B cell (primary cell): ENCODE data around the gene STUM. TPM values are rescaled to one million over a fixed set of nuclear protein-coding genes. Genes with fewer than 3 reads are reported as not detected.

ENCODE experiments used
- ATAC-seq: fragments of 200-7000 bp; cut with Tn5 transposase; one replicate; pipeline ENCODE4 v1.10.0; 2021; ENCODE audit warnings: low read depth, mild to moderate bottlenecking, moderate number of reproducible peaks, moderate library complexity
- CTCF ChIA-PET: fragments of 350-600 bp; sonication (Branson Sonifier 250); formaldehyde crosslinking; loops from one replicate; lab custom pipeline; 2021; ENCODE audit warnings: antibody characterized with exemption, inconsistent platforms; lab: Charles Lee
- POLR2A ChIA-PET: fragments of 350-600 bp; sonication (Branson Sonifier 250); formaldehyde crosslinking; loops from one replicate; lab custom pipeline; 2021; ENCODE audit warnings: antibody characterized with exemption; lab: Charles Lee
- DNase-seq: peaks from one replicate; pipeline ENCODE4 v3.0.0; 2013
- H2AFZ ChIP-seq: 2 replicates; pipeline ENCODE4 v1.6.1; 2012; ENCODE audit warnings: mild to moderate bottlenecking, low read depth, low read length; ENCODE audit not compliant: insufficient read depth, poor library complexity, severe bottlenecking
- H3K27ac ChIP-seq, 2 donors: 1 replicate in 1 of 2; 2 replicates in 1 of 2; pipeline ENCODE4 v1.5.1; 2012 to 2013; ENCODE audit warnings: low read length in 2 of 2, mild to moderate bottlenecking in 2 of 2, moderate library complexity in 1 of 2
- H3K27me3 ChIP-seq, 4 experiments: fragments of 200-600 bp in 1 of 4; sonication (generic) in 1 of 4; replicated peaks in 1 of 4; 1 replicate in 2 of 4; 2 replicates in 2 of 4; pipeline versions ENCODE4 v1.6.1 to v1.7.0; 2013 to 2016; ENCODE audit warnings: low read length in 3 of 4, mild to moderate bottlenecking in 2 of 4, mixed read lengths in 1 of 4, moderate library complexity in 1 of 4; ENCODE audit not compliant: insufficient read depth in 4 of 4, control insufficient read depth in 3 of 4; ENCODE audit errors: control extremely low read depth in 1 of 4
- H3K36me3 ChIP-seq, 2 experiments: replicated peaks in 1 of 2; 1 replicate in 1 of 2; 2 replicates in 1 of 2; pipeline versions ENCODE4 v1.6.1 to v1.7.1; 2013; ENCODE audit warnings: low read length in 1 of 2; ENCODE audit not compliant: insufficient read depth in 2 of 2, control insufficient read depth in 1 of 2; ENCODE audit errors: control extremely low read depth in 1 of 2, extremely low read depth in 1 of 2
- H3K4me1 ChIP-seq, 2 donors: fragments of 200-600 bp in 1 of 2; sonication (generic) in 1 of 2; 1 replicate in 1 of 2; 2 replicates in 1 of 2; pipeline versions ENCODE4 v1.5.1 to v1.6.1; 2013 to 2017; ENCODE audit warnings: low read length in 2 of 2; ENCODE audit not compliant: control insufficient read depth in 2 of 2, insufficient read depth in 2 of 2
- H3K4me2 ChIP-seq: replicated peaks from 2 replicates; pipeline ENCODE3; 2012; ENCODE audit warnings: mild to moderate bottlenecking, low read depth, low read length; ENCODE audit not compliant: poor library complexity, severe bottlenecking
- H3K4me3 ChIP-seq, 5 experiments: fragments of 200-600 bp in 1 of 5; sonication (generic) in 1 of 5; 1 replicate in 3 of 5; 2 replicates in 2 of 5; pipeline versions ENCODE4 v1.5.1 to v1.7.0; 2011 to 2016; ENCODE audit warnings: low read length in 4 of 5, mild to moderate bottlenecking in 4 of 5, low read depth in 2 of 5, control low read depth in 1 of 5, moderate library complexity in 1 of 5; ENCODE audit not compliant: insufficient read depth in 1 of 5; ENCODE audit errors: control extremely low read depth in 1 of 5, extremely low read depth in 1 of 5
- H3K79me2 ChIP-seq: fragments of 200-600 bp; sonication (generic); one replicate; pipeline ENCODE4 v1.6.0; 2016; ENCODE audit warnings: low read length; ENCODE audit not compliant: control insufficient read depth, insufficient read depth
- H3K9ac ChIP-seq: fragments of 200-600 bp; sonication (generic); 2 replicates; pipeline ENCODE4 v1.6.1; 2017; ENCODE audit warnings: mild to moderate bottlenecking, low read length, moderate library complexity
- H3K9me3 ChIP-seq, 3 donors: one replicate each; pipeline versions ENCODE4 v1.6.1 to v1.7.1; 2013; ENCODE audit warnings: low read length in 2 of 3; ENCODE audit not compliant: control insufficient read depth in 2 of 3, insufficient read depth in 1 of 3; ENCODE audit errors: control extremely low read depth in 1 of 3
- H4K20me1 ChIP-seq: 2 replicates; pipeline ENCODE4 v1.6.0; 2012; ENCODE audit warnings: mild to moderate bottlenecking, low read length; ENCODE audit not compliant: insufficient read depth, control insufficient read depth, poor library complexity, severe bottlenecking
- H3K27ac Mint-ChIP-seq: one replicate; pipeline ENCODE4 v1.8.0; 2021; ENCODE audit warnings: mixed read lengths
- H3K27me3 Mint-ChIP-seq: one replicate; pipeline ENCODE4 v1.8.0; 2021; ENCODE audit warnings: mixed read lengths
- H3K4me1 Mint-ChIP-seq: one replicate; pipeline ENCODE4 v1.8.0; 2021; ENCODE audit warnings: mixed read lengths
- H3K4me3 Mint-ChIP-seq: one replicate; pipeline ENCODE4 v1.8.0; 2021; ENCODE audit warnings: mixed read lengths
- H3K9me3 Mint-ChIP-seq: one replicate; pipeline ENCODE4 v1.8.0; 2022; ENCODE audit warnings: mixed read lengths; ENCODE audit not compliant: insufficient read depth
- CTCF ChIP-seq: fragments of 200-600 bp; IDR thresholded peaks from one replicate; pipeline ENCODE4 v1.8.0; 2022; ENCODE audit warnings: antibody characterized with exemption, mild to moderate bottlenecking
- EZH2 ChIP-seq: IDR thresholded peaks from 2 replicates; pipeline ENCODE4 v1.6.1; 2012; ENCODE audit warnings: borderline replicate concordance, low read depth, mild to moderate bottlenecking, moderate library complexity, low read length; ENCODE audit not compliant: insufficient read depth, poor library complexity, severe bottlenecking
- WGBS: methylation state at CpG from one replicate; pipeline ENCODE4 v1.1.5; 2013; ENCODE audit warnings: missing lambda C conversion rate; ENCODE audit not compliant: insufficient coverage; 5-methylcytosine and 5-hydroxymethylcytosine counted together
- intact Hi-C: fragments of 100-400 bp; cut with micrococcal nuclease; formaldehyde crosslinking; loops from one replicate; pipeline ENCODE4 v1.10.0; 2022
- polyA plus RNA-seq: library from polyadenylated mRNA; depleted of rRNA; stranded (reverse); fragments of >200 nt; gene quantifications from 2 replicates; pipeline ENCODE4 v1.2.3, GENCODE V29; 2012
- total RNA-seq, 2 donors: library from RNA; stranded (reverse); fragments of 120-200 nt in 1 of 2; gene quantifications; 1 replicate in 1 of 2; 2 replicates in 1 of 2; pipeline versions ENCODE4 v1.2.3 to v1.2.4, GENCODE V29; 2013 to 2022

The STUM gene
- total and polyA plus RNA-seq, 2 donors (not counting 1 experiment from before 2014, with no cell fraction given): 0.12 to 0.69 TPM

- TF ChIP-seq CTCF: no peak
- TF ChIP-seq EZH2: no peak
- Histone ChIP-seq H3K27ac (no peak overlapping the region), H3K79me2 (no peaks in the 10 kb centered on the region), H3K4me3 (no peak overlapping the region), H3K9me3 (no peaks in the 10 kb centered on the region), H3K4me1 (no peaks in the 10 kb centered on the region), H3K36me3 (no peaks in the 10 kb centered on the region), H3K9ac (no peak overlapping the region), H2AFZ (no peak overlapping the region), H3K27me3 (peaks cover 0 to 14% (median 3%) of the 10 kb centered on the region in 4 experiments), H4K20me1 (no peaks in the 10 kb centered on the region), H3K4me2 (no peak overlapping the region)
- CTCF ChIA-PET: no interaction called here
- WGBS: 100% methylated on average over 1 of the region's 1 CpG
- H3K4me3 Mint-ChIP-seq: no peak overlapping the region
- H3K9me3 Mint-ChIP-seq: no peaks in the 10 kb centered on the region
- no peaks in the 10 kb centered on the region for H3K4me1 Mint-ChIP-seq
- DNase-seq (no peak), ATAC-seq (no peak)
- intact Hi-C loops: no loop called here
- POLR2A ChIA-PET: no interaction called here
- no peak overlapping the region for H3K27ac Mint-ChIP-seq
- peaks cover 38% of the 10 kb centered on the region for H3K27me3 Mint-ChIP-seq
Measured at GRCh38 chr1:226510453-226510852, 38.1 kb upstream of the STUM start.

- ATAC-seq (no peak), DNase-seq (no peak)
- POLR2A ChIA-PET: no interaction called here
- Histone ChIP-seq H3K9ac (no peak overlapping the region), H2AFZ (no peak overlapping the region), H3K4me1 (no peaks in the 10 kb centered on the region), H3K4me3 (no peak overlapping the region), H3K79me2 (no peaks in the 10 kb centered on the region), H3K27me3 (peaks cover 0 to 10% (median 1%) of the 10 kb centered on the region in 4 experiments), H3K4me2 (no peak overlapping the region), H3K36me3 (no peaks in the 10 kb centered on the region), H3K9me3 (no peaks in the 10 kb centered on the region), H3K27ac (no peak overlapping the region), H4K20me1 (no peaks in the 10 kb centered on the region)
- WGBS: 85% methylated on average over 3 of the region's 3 CpGs
- intact Hi-C loops: no loop called here
- Mint-ChIP-seq H3K27me3 (peaks cover 31% of the 10 kb centered on the region), H3K4me3 (no peak overlapping the region), H3K9me3 (no peaks in the 10 kb centered on the region), H3K27ac (no peak overlapping the region), H3K4me1 (peaks cover 2% of the 10 kb centered on the region)
- CTCF ChIA-PET: no interaction called here
- TF ChIP-seq CTCF: no peak
- TF ChIP-seq EZH2: no peak
Measured at GRCh38 chr1:226511296-226511695, 37.3 kb upstream of the STUM start.
